ENCODE results near the gene RPS6KA2. TPM values are rescaled to one million over a fixed set of nuclear protein-coding genes. Genes with fewer than 3 reads are reported as not detected.

The RPS6KA2 gene
- total RNA-seq, 1 experiment from 2014 or later = 4.1 TPM

- CTCF ChIA-PET = no interaction called here
- no peaks in the 10 kb centered on the region for H3K4me1 ChIP-seq (ENCODE audit: control insufficient read depth, insufficient read depth, low read length)
- BruUV-seq (replicated peaks) = no TSS peak
- intact Hi-C loops (cut with micrococcal nuclease; ENCODE audit: unreplicated experiment) (no loop called here), in situ Hi-C loops (cut with HindIII; ENCODE audit: low pct_unique_long_range_greater_than_20kb, low sequenced_read_pairs) (no loop called here)
- DNase-seq (ENCODE audit: low read depth, low spot score) (no peak), ATAC-seq (no peak)
- H3K9me3 ChIP-seq (ENCODE audit: control insufficient read depth, insufficient read depth, low read depth, low read length) = no peaks in the 10 kb centered on the region
- no peaks in the 10 kb centered on the region for H3K36me3 ChIP-seq (ENCODE audit: control insufficient read depth, insufficient read depth, low read length)
- no peak overlapping the region for H3K4me3 ChIP-seq (ENCODE audit: low read depth in 2 of 2, low read length in 2 of 2)
- no peak for TF ChIP-seq REST (IDR thresholded peaks at IDR 0.05; ENCODE audit: insufficient read depth in 1 of 2, low read depth in 2 of 2, low read length in 1 of 2)
- TF ChIP-seq SIN3A (IDR thresholded peaks at IDR 0.05; ENCODE audit: borderline replicate concordance, insufficient read depth, low read depth, low read length) = no peak
- no peak for TF ChIP-seq TCF7L2 (IDR thresholded peaks at IDR 0.05; ENCODE audit: low read depth, low read length)
- no peak for TF ChIP-seq CTCF (IDR thresholded peaks at IDR 0.05)
- no peak for TF ChIP-seq POLR2AphosphoS5 (IDR thresholded peaks at IDR 0.05; ENCODE audit: low read depth, low read length)
- H3K27me3 ChIP-seq (ENCODE audit: control insufficient read depth, insufficient read depth, low read length) = no peaks in the 10 kb centered on the region; the same call in 1 of the 2 replicates
- POLR2A ChIA-PET = no interaction called here
- no peak overlapping the region for H3K27ac ChIP-seq (ENCODE audit: low read length)
Observed at GRCh38 chr6:166436195-166437139, 190.6 kb downstream of the RPS6KA2 start.

- no peaks in the 10 kb centered on the region for H3K36me3 ChIP-seq (ENCODE audit: control insufficient read depth, insufficient read depth, low read length)
- no peaks in the 10 kb centered on the region for H3K9me3 ChIP-seq (ENCODE audit: control insufficient read depth, insufficient read depth, low read depth, low read length)
- no peaks in the 10 kb centered on the region for H3K4me1 ChIP-seq (ENCODE audit: control insufficient read depth, insufficient read depth, low read length)
- ATAC-seq = no peak
- in situ Hi-C loops (cut with HindIII; ENCODE audit: low pct_unique_long_range_greater_than_20kb, low sequenced_read_pairs) (no loop called here), intact Hi-C loops (cut with micrococcal nuclease; ENCODE audit: unreplicated experiment) (no loop called here)
- TF ChIP-seq SIN3A (IDR thresholded peaks at IDR 0.05; ENCODE audit: borderline replicate concordance, insufficient read depth, low read depth, low read length) = no peak
- no peak for TF ChIP-seq TCF7L2 (IDR thresholded peaks at IDR 0.05; ENCODE audit: low read depth, low read length)
- TF ChIP-seq POLR2AphosphoS5 (IDR thresholded peaks at IDR 0.05; ENCODE audit: low read depth, low read length) = no peak
- no peak overlapping the region for H3K27ac ChIP-seq (ENCODE audit: low read length)
- ChIA-PET POLR2A (no interaction called here), CTCF (interaction anchor here (1.1 kb wide), 1 partner anchor 54 kb away, joined by 3 read pairs; no protein-coding TSS in a partner anchor)
- no peak for DNase-seq (ENCODE audit: low read depth, low spot score)
- no TSS peak for BruUV-seq (replicated peaks)
- no peak overlapping the region for H3K4me3 ChIP-seq (ENCODE audit: low read depth in 2 of 2, low read length in 2 of 2)
- H3K27me3 ChIP-seq (ENCODE audit: control insufficient read depth, insufficient read depth, low read length) = no peaks in the 10 kb centered on the region; the same call in 1 of the 2 replicates
Observed at GRCh38 chr6:166435574-166435973, 191.5 kb downstream of the RPS6KA2 start.

GRCh38 chr6:166434336-166434735, 192.7 kb downstream of the RPS6KA2 start:
- intact Hi-C loops (cut with micrococcal nuclease; ENCODE audit: unreplicated experiment) = no loop called here

More at GRCh38 chr6:166434336-166434735, 192.7 kb downstream of the RPS6KA2 start:
- H3K27ac ChIP-seq (ENCODE audit: low read length) = no peak overlapping the region
- no peaks in the 10 kb centered on the region for H3K27me3 ChIP-seq (ENCODE audit: control insufficient read depth, insufficient read depth, low read length)
- BruUV-seq (replicated peaks) = no TSS peak
- no peak for ATAC-seq
- in situ Hi-C loops (cut with HindIII; ENCODE audit: low pct_unique_long_range_greater_than_20kb, low sequenced_read_pairs) = no loop called here
- no peaks in the 10 kb centered on the region for H3K9me3 ChIP-seq (ENCODE audit: control insufficient read depth, insufficient read depth, low read depth, low read length)
- no peaks in the 10 kb centered on the region for H3K4me1 ChIP-seq (ENCODE audit: control insufficient read depth, insufficient read depth, low read length)
- H3K36me3 ChIP-seq (ENCODE audit: control insufficient read depth, insufficient read depth, low read length) = no peaks in the 10 kb centered on the region
- POLR2A ChIA-PET = no interaction called here
- CTCF ChIA-PET = no interaction called here
- no peak overlapping the region for H3K4me3 ChIP-seq (ENCODE audit: low read depth in 2 of 2, low read length in 2 of 2)
- TF ChIP-seq SIN3A (IDR thresholded peaks at IDR 0.05; ENCODE audit: borderline replicate concordance, insufficient read depth, low read depth, low read length) (no peak), POLR2AphosphoS5 (IDR thresholded peaks at IDR 0.05; ENCODE audit: low read depth, low read length) (no peak), CTCF (IDR thresholded peaks at IDR 0.05) (no peak), TCF7L2 (IDR thresholded peaks at IDR 0.05; ENCODE audit: low read depth, low read length) (no peak)
- no peak for DNase-seq (ENCODE audit: low read depth, low spot score)

Data from Panc1 (cell line).